Spleen (tissue), 7 donors: ENCODE measurements around the gene COX4I1.

Experiments used
- CTCF ChIP-seq, 11 experiments: fragments of 200-600 bp in 7 of 11; fragments of 450-650 bp in 4 of 11; sonication (generic) in 4 of 11; IDR thresholded peaks in 8 of 11; conservative IDR thresholded peaks in 3 of 11; 1 replicate in 7 of 11; 2 replicates in 4 of 11; pipeline versions ENCODE4 v1.4.0 to v1.8.0; 2016 to 2021; ENCODE audit warnings: antibody characterized with exemption in 11 of 11, inconsistent platforms in 4 of 11, mild to moderate bottlenecking in 1 of 11
- POLR2A ChIP-seq, 3 donors: fragments of 450-650 bp; IDR thresholded peaks; one replicate each; pipeline ENCODE4 v1.5.1; 2017; ENCODE audit warnings: antibody characterized with exemption in 3 of 3, mild to moderate bottlenecking in 1 of 3
- POLR2AphosphoS5 ChIP-seq, 3 donors: sonication (generic); formaldehyde crosslinking; IDR thresholded peaks; one replicate each; pipeline ENCODE4 v1.5.1; 2017; ENCODE audit warnings: antibody characterized with exemption in 3 of 3
- donor health status: DM: no; HTN: no; CAD: no; lungs with moderate emphysema.
- donor health status: DM: no; HTN: no; CAD: no.
- donor health status: DM: no; HTN: no; CAD: no.

GRCh38 chr16:85798901-85799496 lies 496 bp upstream of the COX4I1 start:
- no peak for TF ChIP-seq CTCF (IDR thresholded peaks at IDR 0.05 in 8 of 11, conservative IDR thresholded peaks at IDR 0.05 in 3 of 11)
- TF ChIP-seq POLR2A (IDR thresholded peaks at IDR 0.05): no peak
- TF ChIP-seq POLR2AphosphoS5 (IDR thresholded peaks at IDR 0.05): no peak
